GM23338 (cell line): ENCODE measurements around the gene PTPRE.

Source experiments
- CREB1 ChIP-seq: fragments of 250-450 bp; sonication (Bioruptor Pico); IDR thresholded peaks from 2 replicates; pipeline ENCODE4 v1.5.0; 2020; ENCODE audit warnings: low read depth, mild to moderate bottlenecking, moderate library complexity
- CTCF ChIP-seq, 2 experiments: fragments of 200-600 bp in 1 of 2; sonication (generic) in 1 of 2; conservative IDR thresholded peaks; 2 replicates each; pipeline versions ENCODE4 v1.5.1 to v1.6.1; 2016 to 2017; ENCODE audit warnings: antibody characterized with exemption in 2 of 2, low read depth in 2 of 2, mild to moderate bottlenecking in 2 of 2, moderate library complexity in 1 of 2
- ETS1 ChIP-seq: IDR thresholded peaks from 2 replicates; pipeline ENCODE4 v1.6.1; 2016; ENCODE audit warnings: antibody characterized with exemption
- EZH2 ChIP-seq: fragments of 200-600 bp; sonication (generic); IDR thresholded peaks from one replicate; pipeline ENCODE4 v1.8.0; 2017; ENCODE audit warnings: antibody characterized with exemption, mild to moderate bottlenecking, low read depth; ENCODE audit not compliant: unreplicated experiment
- EZH2phosphoT487 ChIP-seq: fragments of 200-600 bp; sonication (generic); IDR thresholded peaks from one replicate; pipeline ENCODE4 v1.8.1; 2018; ENCODE audit warnings: antibody characterized with exemption; ENCODE audit not compliant: unreplicated experiment
- JUNB ChIP-seq: IDR thresholded peaks from one replicate; pipeline ENCODE4 v1.6.1; 2016; ENCODE audit warnings: antibody characterized with exemption; ENCODE audit not compliant: unreplicated experiment
- NANOG ChIP-seq: IDR thresholded peaks from 2 replicates; pipeline ENCODE4 v1.6.1; 2016; ENCODE audit warnings: antibody characterized with exemption, borderline replicate concordance
- POLR2AphosphoS5 ChIP-seq: IDR thresholded peaks from 2 replicates; pipeline ENCODE4 v1.6.1; 2016; ENCODE audit warnings: antibody characterized with exemption, low read depth
- REST ChIP-seq: IDR thresholded peaks from one replicate; pipeline ENCODE4 v1.6.1; 2018; ENCODE audit warnings: antibody characterized with exemption; ENCODE audit not compliant: unreplicated experiment
- ZNF114 ChIP-seq: fragments of 250-450 bp; sonication (Bioruptor Pico); IDR thresholded peaks from 2 replicates; pipeline ENCODE4 v1.5.0; 2020; ENCODE audit warnings: mild to moderate bottlenecking, moderate library complexity
- ZNF331 ChIP-seq: fragments of 250-450 bp; sonication (Bioruptor Pico); IDR thresholded peaks from 2 replicates; pipeline ENCODE4 v1.5.0; 2020; ENCODE audit warnings: low read depth, mild to moderate bottlenecking, moderate library complexity
- ZNF462 ChIP-seq: fragments of 250-450 bp; sonication (Bioruptor Pico); IDR thresholded peaks from 2 replicates; pipeline ENCODE4 v1.5.0; 2020; ENCODE audit warnings: mild to moderate bottlenecking, moderate library complexity

- no peak for TF ChIP-seq CTCF (conservative IDR thresholded peaks at IDR 0.05; ENCODE audit: low read depth in 2 of 2)
- no peak for TF ChIP-seq EZH2
- no peak for TF ChIP-seq POLR2AphosphoS5
- no peak for TF ChIP-seq EZH2phosphoT487
- TF ChIP-seq CREB1 (CRISPR knock-in tag), result no peak
- no peak for TF ChIP-seq ZNF331
- no peak for TF ChIP-seq ZNF462 (CRISPR knock-in tag)
- TF ChIP-seq REST, result no peak
- TF ChIP-seq NANOG, result no peak
- TF ChIP-seq JUNB, result no peak
- no peak for TF ChIP-seq ETS1
- no peak for TF ChIP-seq ZNF114 (CRISPR knock-in tag)
Observed at GRCh38 chr10:128097783-128098182, 190.9 kb downstream of the PTPRE start.
